HAP-1 (cell line): Measurements from ENCODE around the gene NACA.

Experiments
- DNase-seq, 2 experiments: peaks; one replicate each; pipeline ENCODE4 v3.0.0-alpha.2; 2016 to 2020; ENCODE audit warnings: low spot score in 2 of 2
- H3K27me3 ChIP-seq: fragments of 250-450 bp; sonication (Bioruptor Pico); 2 replicates; pipeline ENCODE4 v1.5.1; 2020; ENCODE audit warnings: low read depth, mild to moderate bottlenecking, moderate library complexity
- H3K36me3 ChIP-seq: fragments of 250-450 bp; sonication (Bioruptor Pico); replicated peaks from 2 replicates; pipeline ENCODE4 v1.5.1; 2020; ENCODE audit warnings: mild to moderate bottlenecking
- H3K4me1 ChIP-seq: fragments of 250-450 bp; sonication (Bioruptor Pico); 2 replicates; pipeline ENCODE4 v1.5.1; 2020; ENCODE audit warnings: mild to moderate bottlenecking
- H3K4me3 ChIP-seq: fragments of 250-450 bp; sonication (Bioruptor Pico); 2 replicates; pipeline ENCODE4 v1.5.1; 2020; ENCODE audit warnings: mild to moderate bottlenecking, moderate library complexity
- H3K9me3 ChIP-seq: fragments of 250-450 bp; sonication (Bioruptor Pico); 2 replicates; pipeline ENCODE4 v1.5.1; 2020; ENCODE audit warnings: mild to moderate bottlenecking, moderate library complexity
- in situ Hi-C: fragments of 300-500 bp; cut with MboI; formaldehyde crosslinking; loops from 3 replicates; pipeline ENCODE4 v1.14.3; 2020; ENCODE audit warnings: low sequenced_read_pairs, inconsistent platforms, mixed read lengths

The NACA gene

DNA sequence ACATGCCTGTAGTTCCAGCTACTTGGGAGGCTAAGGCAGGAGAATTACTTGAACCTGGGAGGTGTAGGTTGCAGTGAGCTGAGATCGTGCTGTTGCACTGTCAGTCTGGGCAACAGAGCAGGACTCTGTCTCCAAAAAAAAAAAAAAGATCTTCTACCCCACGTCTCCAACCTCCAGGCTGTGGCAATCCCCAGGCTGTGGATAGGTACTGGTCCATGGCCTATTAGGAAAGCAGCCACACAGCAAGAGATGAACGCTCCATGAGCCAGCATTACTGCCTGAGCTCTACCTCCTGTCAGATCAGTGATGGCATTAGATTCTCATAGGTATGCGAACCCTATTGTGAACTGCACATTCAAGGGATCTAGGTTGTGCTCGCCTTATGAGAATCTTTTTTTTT, 30.9 kb downstream of the NACA start:
- H3K9me3 ChIP-seq, result no peaks in the 10 kb centered on the region
- DNase-seq, result no peak
- in situ Hi-C loops, result no loop called here
- no peak overlapping the region for H3K4me3 ChIP-seq
- H3K4me1 ChIP-seq, result peaks cover 2% of the 10 kb centered on the region; the same call in 1 of the 2 replicates
- H3K36me3 ChIP-seq, result no peaks in the 10 kb centered on the region
- H3K27me3 ChIP-seq, result no peaks in the 10 kb centered on the region

DNA sequence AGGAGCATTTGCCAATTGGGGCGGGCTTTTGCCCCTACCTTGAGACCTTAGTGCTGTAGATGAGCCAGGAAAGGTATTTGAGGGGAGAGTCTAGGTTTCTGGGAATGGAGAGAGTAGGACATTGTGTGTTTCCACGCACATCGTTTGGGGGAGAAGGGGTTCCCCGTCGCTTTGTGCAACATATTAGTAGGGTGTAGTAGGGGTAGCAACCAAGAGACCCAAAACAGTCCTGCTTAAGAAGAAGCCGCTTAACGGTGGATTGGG, 36.3 kb downstream of the NACA start:
- Histone ChIP-seq H3K9me3 (no peaks in the 10 kb centered on the region), H3K36me3 (peaks cover 30% of the 10 kb centered on the region), H3K27me3 (no peaks in the 10 kb centered on the region), H3K4me3 (peak overlapping the region; percentile 98), H3K4me1 (peaks cover 13% of the 10 kb centered on the region)
- in situ Hi-C loops, result no loop called here
- DNase-seq, result no peak

DNA sequence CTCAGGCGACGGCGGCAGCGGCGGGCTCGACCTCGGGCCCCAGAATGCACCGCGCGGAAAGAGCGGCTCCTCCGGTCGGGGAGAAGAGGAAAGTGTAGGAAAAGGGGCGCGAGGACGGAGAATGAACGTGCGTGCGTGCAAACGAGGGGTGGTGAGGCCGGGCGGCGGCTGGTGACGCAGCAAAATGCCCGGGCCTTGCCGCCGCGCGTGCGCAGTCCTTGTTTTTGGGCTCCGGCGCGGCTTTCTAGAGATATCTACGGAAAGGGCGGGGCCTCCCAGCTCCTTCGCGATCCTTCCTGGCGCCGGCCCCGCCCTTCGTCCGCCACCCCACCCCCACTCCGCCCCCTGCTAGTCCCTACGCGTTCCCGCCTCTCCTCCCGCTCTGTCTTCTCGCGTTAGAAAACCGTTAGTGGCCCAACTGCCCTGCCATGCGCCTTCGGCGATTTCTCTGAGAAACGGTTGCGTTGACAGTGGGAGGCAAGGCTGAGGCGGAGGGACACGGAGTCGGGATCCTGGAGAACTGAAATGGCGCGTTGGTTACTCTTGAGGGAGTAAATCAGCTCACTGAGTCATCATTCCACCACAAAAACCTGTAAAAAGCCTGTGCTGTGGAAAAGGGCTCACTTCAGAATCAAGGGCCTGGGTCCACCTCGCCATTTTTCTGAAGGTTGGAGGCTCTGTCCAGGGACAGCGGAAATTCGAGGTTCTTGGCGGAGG, 36.8 kb downstream of the NACA start, which contains the start of gene PTGES3:
PTGES3 (minus strand) TSS at position 156 of the 717 bp plus-strand sequence. CDS start 285 bp downstream, outside the sequence.
- Histone ChIP-seq H3K4me1 (peaks cover 13% of the 10 kb centered on the region), H3K9me3 (no peaks in the 10 kb centered on the region), H3K4me3 (peak within 1 kb of the TSS; percentile 98), H3K36me3 (peaks cover 30% of the 10 kb centered on the region), H3K27me3 (no peaks in the 10 kb centered on the region)
- in situ Hi-C loops, result no loop called here
- peak; percentile 98 to 99 for DNase-seq

DNA sequence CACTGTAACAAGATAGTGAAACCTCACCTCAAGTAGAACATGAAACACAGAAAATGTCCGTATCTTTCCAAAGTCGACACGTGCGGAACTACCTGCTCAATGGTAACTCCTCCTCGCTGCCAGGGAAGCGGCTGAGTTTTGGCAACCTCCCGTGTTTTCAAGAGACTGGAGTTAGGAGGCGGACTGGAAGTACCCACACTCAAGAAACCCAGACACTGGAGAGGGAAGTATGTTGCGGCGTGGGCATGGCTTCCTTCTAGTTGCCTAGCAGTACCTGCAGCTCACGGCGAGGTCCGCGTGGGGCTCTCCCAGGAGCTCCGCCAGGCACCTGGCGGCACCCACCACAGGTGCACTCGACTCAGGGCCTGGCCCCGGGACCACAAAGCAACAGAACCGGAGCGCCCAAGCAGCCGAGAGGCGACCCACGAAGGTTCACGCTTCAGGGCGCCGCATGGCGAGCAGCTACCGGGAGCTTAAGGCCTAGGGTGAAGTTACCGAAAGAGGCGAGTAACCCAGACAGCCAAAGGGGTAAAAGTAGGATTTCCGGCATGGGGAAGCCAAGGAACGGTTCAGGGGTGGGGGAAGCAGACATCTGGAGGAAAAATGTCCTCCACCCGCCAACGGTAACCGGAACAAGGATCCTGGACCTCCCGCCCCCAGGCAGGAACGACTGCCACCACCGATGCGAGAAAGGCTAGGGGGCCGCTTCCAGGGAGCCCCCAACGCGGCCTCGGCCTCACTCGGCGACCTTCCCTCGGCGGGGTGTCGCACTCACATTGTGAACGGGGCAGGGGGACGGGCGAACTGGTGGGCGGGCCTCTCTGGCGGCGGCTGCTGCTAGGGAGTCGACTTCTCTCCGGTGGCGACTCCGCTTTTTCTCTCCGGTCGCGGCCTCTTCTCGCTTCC, 37.6 kb downstream of the NACA start:
- peak; percentile 39 to 50 for DNase-seq
- in situ Hi-C loops, result no loop called here
- H3K9me3 ChIP-seq, result no peaks in the 10 kb centered on the region
- peaks cover 37% of the 10 kb centered on the region for H3K36me3 ChIP-seq
- peaks cover 16% of the 10 kb centered on the region for H3K4me1 ChIP-seq
- peak overlapping the region; percentile 98 for H3K4me3 ChIP-seq
- no peaks in the 10 kb centered on the region for H3K27me3 ChIP-seq

DNA sequence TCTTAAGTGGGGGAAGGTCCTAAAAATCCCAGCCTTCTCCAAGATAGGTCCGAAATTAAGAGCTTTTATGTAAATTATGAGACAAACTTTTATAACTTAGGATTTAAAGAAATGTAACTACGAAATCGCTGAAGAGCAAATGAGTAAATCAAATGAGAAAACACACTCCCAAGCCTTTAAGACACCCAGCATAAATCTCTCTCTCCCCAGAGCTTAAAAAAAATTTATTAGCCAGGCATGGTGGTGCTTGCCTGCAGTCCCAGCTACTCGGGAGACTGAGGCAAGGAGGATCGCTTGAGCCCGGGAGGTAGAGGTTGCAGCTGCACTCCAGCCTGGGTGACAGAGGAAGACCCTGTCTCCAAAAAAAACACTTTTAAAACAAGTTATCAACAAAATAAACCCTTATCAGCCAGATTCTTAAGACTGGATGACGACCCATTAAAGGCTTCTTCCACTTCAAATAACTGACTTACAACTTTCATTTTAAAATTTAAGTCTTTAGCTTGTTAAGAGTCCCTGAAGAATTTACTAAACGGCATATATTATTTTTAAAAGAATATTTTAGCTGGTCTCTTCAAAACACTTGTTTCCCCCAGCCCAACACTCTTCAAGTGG, 40.2 kb downstream of the NACA start:
- Histone ChIP-seq H3K27me3 (no peaks in the 10 kb centered on the region), H3K9me3 (no peaks in the 10 kb centered on the region), H3K4me3 (peak overlapping the region; percentile 98), H3K36me3 (peaks cover 53% of the 10 kb centered on the region), H3K4me1 (peaks cover 20% of the 10 kb centered on the region)
- peak in 1 of 2 experiments; percentile 35 for DNase-seq
- in situ Hi-C loops, result no loop called here

DNA sequence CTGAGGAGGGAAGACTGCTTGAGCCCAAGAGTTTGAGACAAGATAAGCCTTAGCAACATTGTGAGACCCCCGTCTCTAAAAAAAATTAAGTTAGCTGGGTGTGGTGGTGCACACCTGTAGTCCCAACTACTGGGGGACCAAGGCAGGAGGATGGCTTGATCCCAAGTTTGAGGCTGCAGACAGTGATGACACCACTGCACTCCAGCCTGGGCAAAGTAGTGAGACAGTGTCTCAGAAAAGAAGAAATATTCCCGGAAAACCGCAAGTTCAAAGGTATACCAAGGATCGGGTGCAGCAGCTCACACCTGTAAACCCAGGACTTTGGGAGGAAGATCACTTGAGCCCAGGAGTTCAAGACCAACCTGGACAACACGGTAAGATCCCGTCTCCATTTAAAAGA, 42.8 kb downstream of the NACA start:
- in situ Hi-C loops, result no loop called here
- peak in 1 of 2 experiments; percentile 3 for DNase-seq
- no peak overlapping the region for H3K4me3 ChIP-seq
- H3K27me3 ChIP-seq, result no peaks in the 10 kb centered on the region
- no peaks in the 10 kb centered on the region for H3K9me3 ChIP-seq
- H3K4me1 ChIP-seq, result peaks cover 29% of the 10 kb centered on the region
- peaks cover 66% of the 10 kb centered on the region for H3K36me3 ChIP-seq

DNA sequence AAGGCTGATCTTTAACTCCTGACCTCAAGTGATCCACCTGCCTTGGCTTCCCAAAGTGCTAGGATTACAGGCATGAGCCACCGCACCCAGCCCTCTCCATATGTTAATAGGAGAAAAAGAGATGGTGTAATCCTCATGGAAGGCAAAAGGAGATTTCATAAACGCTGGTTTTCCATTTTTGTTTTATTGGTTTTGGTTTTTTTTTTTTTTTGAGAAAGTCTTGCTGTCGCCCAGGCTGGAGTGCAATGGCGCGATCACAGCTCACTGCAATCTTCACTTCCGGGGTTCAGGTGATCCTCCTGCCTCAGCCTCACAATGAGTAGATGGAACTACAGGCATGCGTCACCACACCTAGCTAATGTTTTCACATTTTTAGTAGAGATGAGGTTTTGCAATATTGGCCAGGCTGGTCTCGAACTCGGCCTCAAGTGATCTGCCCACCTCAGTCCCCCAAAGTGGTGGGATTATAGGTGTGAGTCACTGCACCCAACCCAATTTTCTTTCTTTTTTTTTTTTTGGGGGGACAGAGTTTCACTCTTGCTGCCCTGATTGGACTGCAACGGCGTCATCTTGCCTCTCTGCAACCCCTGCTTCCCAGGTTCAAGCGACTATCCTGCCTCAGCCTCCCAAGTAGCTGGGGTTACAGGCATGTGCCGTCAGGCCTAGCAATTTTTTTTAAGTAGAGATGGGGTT, 45.1 kb downstream of the NACA start:
- peak in 1 of 2 experiments; percentile 5 for DNase-seq
- Histone ChIP-seq H3K4me1 (peaks cover 35% of the 10 kb centered on the region), H3K9me3 (no peaks in the 10 kb centered on the region), H3K36me3 (peaks cover 59% of the 10 kb centered on the region), H3K27me3 (no peaks in the 10 kb centered on the region), H3K4me3 (no peak overlapping the region)
- in situ Hi-C loops, result no loop called here

DNA sequence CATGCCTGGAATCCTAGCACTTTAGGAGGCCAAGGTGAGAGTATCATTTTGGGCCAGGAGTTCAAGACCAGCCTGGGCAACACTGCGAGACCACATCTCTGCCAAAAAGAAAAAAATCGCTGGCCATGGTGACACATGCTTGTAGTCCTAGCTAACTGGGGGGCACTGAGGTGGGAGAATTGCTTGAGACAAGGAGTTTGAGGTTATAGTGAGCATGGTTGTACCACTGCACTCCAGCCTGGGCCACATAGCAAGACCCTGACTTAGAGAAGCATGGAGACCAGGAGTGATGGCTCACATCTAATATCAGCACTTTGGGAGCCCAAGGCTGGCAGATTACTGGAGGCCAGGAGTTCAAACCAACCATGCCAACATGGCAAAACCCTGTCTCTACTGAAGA, 46.2 kb downstream of the NACA start:
- peak in 1 of 2 experiments; percentile 6 for DNase-seq
- H3K4me3 ChIP-seq, result no peak overlapping the region
- peaks cover 58% of the 10 kb centered on the region for H3K36me3 ChIP-seq
- H3K27me3 ChIP-seq, result no peaks in the 10 kb centered on the region
- in situ Hi-C loops, result no loop called here
- no peaks in the 10 kb centered on the region for H3K9me3 ChIP-seq
- H3K4me1 ChIP-seq, result peaks cover 31% of the 10 kb centered on the region

DNA sequence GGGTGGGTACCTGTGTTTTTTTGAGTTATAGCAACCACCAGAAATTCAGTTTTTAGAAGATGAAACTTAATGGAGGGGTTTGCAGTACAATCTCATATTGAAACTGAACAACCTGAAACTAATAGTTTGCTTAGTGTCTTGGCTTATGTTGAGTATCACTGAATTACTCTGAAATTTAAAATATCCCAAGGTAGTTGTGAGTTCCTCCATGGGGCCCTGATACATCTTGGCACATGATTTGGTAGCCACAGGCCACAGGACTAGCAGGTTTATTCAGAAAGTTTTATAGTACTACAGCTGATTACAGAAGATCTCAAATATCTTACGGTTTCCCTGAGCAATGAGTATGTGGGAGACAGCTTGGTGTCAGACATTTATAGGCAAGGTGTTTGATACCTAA, 47.4 kb downstream of the NACA start:
- Histone ChIP-seq H3K9me3 (no peaks in the 10 kb centered on the region), H3K36me3 (peaks cover 59% of the 10 kb centered on the region), H3K27me3 (no peaks in the 10 kb centered on the region), H3K4me3 (no peak overlapping the region), H3K4me1 (peaks cover 29% of the 10 kb centered on the region)
- DNase-seq, result peak in 1 of 2 experiments; percentile 4
- in situ Hi-C loops, result no loop called here

DNA sequence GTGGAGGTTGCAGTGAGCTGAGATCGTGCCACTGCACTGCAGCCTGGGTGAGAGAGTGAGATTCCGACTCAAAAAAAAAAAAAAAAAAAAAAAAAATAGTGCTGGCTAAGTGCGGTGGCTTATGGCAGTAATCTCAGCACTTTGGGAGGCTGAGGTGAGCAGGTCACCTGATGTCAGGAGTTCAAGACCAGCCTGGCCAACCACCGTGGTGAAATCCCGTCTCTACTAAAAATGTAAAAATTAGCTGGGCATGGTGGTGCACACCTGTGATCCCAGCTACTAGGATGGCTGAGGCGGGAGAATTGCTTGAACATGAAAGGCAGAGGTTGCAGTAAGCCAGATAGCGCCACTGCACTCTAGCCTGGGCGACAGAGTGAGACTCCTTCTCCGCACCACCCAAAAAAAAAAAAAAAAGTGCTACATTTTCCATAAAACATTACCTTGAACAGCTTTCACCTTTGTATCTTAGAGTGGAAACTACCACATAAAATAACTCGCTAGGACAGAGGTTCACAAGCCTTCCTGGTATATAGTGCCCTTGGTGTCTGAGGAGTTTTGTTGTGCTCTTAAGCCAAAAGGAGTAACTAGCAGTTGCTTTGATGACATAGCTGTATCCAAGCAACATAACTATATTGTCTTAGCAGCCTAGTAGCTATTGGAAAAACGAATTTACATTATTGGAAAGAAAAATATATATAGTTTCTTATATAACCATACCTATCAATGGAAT, 48.1 kb downstream of the NACA start:
- H3K27me3 ChIP-seq, result no peaks in the 10 kb centered on the region
- no peaks in the 10 kb centered on the region for H3K9me3 ChIP-seq
- in situ Hi-C loops, result no loop called here
- H3K4me1 ChIP-seq, result peaks cover 29% of the 10 kb centered on the region
- no peak overlapping the region for H3K4me3 ChIP-seq
- no peak for DNase-seq
- peaks cover 59% of the 10 kb centered on the region for H3K36me3 ChIP-seq

DNA sequence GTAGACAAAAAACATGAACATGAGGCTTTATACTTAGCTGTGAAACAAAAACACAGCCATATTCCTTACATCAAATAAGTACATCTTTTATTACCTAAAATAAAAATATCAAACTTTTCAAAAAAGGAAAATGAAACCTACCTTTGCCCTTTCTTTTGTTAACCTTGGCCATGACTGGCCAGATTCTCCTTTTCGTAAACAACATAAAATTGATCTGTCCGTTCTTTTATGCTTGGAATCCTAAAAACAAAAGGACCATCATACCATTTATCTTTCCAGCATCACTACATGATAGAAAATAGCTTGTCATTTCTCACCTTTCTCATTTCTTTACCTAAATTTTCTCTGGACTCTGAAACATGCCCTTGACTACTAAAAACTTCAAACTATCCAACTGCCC, 53.5 kb downstream of the NACA start:
- H3K4me1 ChIP-seq, result peaks cover 8% of the 10 kb centered on the region
- DNase-seq, result no peak
- H3K36me3 ChIP-seq, result peaks cover 78% of the 10 kb centered on the region
- in situ Hi-C loops, result no loop called here
- H3K9me3 ChIP-seq, result no peaks in the 10 kb centered on the region
- H3K27me3 ChIP-seq, result no peaks in the 10 kb centered on the region
- no peak overlapping the region for H3K4me3 ChIP-seq

DNA sequence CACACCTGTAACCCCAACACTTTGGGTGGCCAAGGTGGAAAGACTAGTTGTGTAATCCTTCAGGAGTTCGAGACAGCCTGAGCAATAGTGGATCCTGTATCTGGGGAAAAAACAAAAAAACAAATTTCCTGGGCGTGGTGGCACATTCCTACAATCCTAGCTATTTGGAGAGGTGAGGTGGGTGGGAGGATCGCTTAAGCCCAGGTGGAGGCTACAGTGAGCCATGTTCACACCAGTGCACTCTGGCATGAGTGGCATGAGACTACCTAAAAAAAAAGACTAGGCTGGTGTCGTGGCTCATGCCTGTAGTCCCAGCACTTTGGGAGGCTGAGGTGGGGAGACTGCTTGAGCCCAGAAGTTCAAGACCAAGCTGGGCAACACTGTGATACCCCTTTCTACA, 54.3 kb downstream of the NACA start:
- in situ Hi-C loops, result no loop called here
- DNase-seq, result peak in 1 of 2 experiments; percentile 3
- peaks cover 4% of the 10 kb centered on the region; the same call in 1 of the 2 replicates for H3K4me1 ChIP-seq
- H3K36me3 ChIP-seq, result peaks cover 80% of the 10 kb centered on the region
- no peaks in the 10 kb centered on the region for H3K27me3 ChIP-seq
- H3K4me3 ChIP-seq, result no peak overlapping the region
- no peaks in the 10 kb centered on the region for H3K9me3 ChIP-seq

DNA sequence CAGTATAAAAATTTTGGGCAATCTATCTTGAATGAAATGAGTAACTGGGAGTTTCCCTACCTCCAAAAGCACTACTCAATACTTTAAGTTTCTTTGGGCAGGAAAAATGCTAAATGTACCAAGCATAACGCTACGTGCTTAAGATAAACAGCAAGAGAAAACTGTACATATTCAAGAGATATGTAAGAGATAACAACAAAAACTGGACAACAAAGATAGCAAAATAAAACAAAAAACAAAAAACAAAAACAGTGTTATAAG, 57.0 kb downstream of the NACA start:
- H3K36me3 ChIP-seq, result peaks cover 98% of the 10 kb centered on the region
- no peak overlapping the region for H3K4me3 ChIP-seq
- peaks cover 4% of the 10 kb centered on the region; the same call in 1 of the 2 replicates for H3K4me1 ChIP-seq
- no peak for DNase-seq
- no peaks in the 10 kb centered on the region for H3K9me3 ChIP-seq
- H3K27me3 ChIP-seq, result no peaks in the 10 kb centered on the region
- in situ Hi-C loops, result no loop called here
